Stomach (tissue), 9 donors: ENCODE results near the gene RAB36. TPM values are rescaled to one million over a fixed set of nuclear protein-coding genes. Genes with fewer than 3 reads are reported as not detected.

Experiments
- DNase-seq, 2 donors: peaks; one replicate each; pipeline versions ENCODE4 v3.0.0 to v3.0.0-alpha.2; 2013 to 2019
- H3K27ac ChIP-seq, 5 donors: fragments of 200-600 bp in 4 of 5; sonication (generic) in 4 of 5; one replicate each; pipeline ENCODE4 v1.5.1; 2013 to 2019; ENCODE audit warnings: mild to moderate bottlenecking in 1 of 5, moderate library complexity in 1 of 5
- H3K27me3 ChIP-seq, 3 donors: fragments of 200-600 bp; sonication (generic); one replicate each; pipeline ENCODE4 v1.5.1; 2017 to 2019; ENCODE audit warnings: mixed run types in 1 of 3
- H3K36me3 ChIP-seq, 4 donors: fragments of 200-600 bp; sonication (generic); 1 replicate in 3 of 4; 2 replicates in 1 of 4; pipeline ENCODE4 v1.5.1; 2016 to 2019
- H3K4me1 ChIP-seq, 4 donors: fragments of 200-600 bp; sonication (generic); one replicate each; pipeline ENCODE4 v1.5.1; 2016 to 2019
- H3K4me3 ChIP-seq, 4 donors: fragments of 200-600 bp; sonication (generic) in 3 of 4; one replicate each; pipeline ENCODE4 v1.5.1; 2016 to 2019; ENCODE audit warnings: mild to moderate bottlenecking in 1 of 4
- H3K9me3 ChIP-seq, 4 donors: fragments of 200-600 bp; sonication (generic); one replicate each; pipeline ENCODE4 v1.5.1; 2016 to 2019
- CTCF ChIP-seq, 7 experiments: fragments of 450-650 bp in 4 of 7; fragments of 200-600 bp in 3 of 7; sonication (generic) in 3 of 7; IDR thresholded peaks; one replicate each; pipeline ENCODE4 v1.5.1; 2016 to 2019; ENCODE audit warnings: antibody characterized with exemption in 7 of 7, control low read depth in 2 of 7, mild to moderate bottlenecking in 1 of 7
- EP300 ChIP-seq: sonication (generic); formaldehyde crosslinking; IDR thresholded peaks from one replicate; pipeline ENCODE4 v1.6.1; 2017; ENCODE audit warnings: antibody characterized with exemption
- POLR2A ChIP-seq, 4 donors: fragments of 450-650 bp; IDR thresholded peaks; one replicate each; pipeline ENCODE4 v1.6.1; 2016; ENCODE audit warnings: antibody characterized with exemption in 4 of 4, control low read depth in 2 of 4, mild to moderate bottlenecking in 1 of 4, moderate library complexity in 1 of 4
- POLR2AphosphoS5 ChIP-seq, 3 donors: sonication (generic); formaldehyde crosslinking; IDR thresholded peaks; one replicate each; pipeline ENCODE4 v1.6.1; 2016; ENCODE audit warnings: antibody characterized with exemption in 3 of 3
- WGBS, 5 donors: extraction: QIAGEN DNeasy Blood & Tissue Kit in 3 of 5; methylation state at CpG; one replicate each; pipeline versions ENCODE4 v1.1.5 to v1.1.7; 2013 to 2018; 5-methylcytosine and 5-hydroxymethylcytosine counted together
- intact Hi-C: fragments of 100-400 bp; cut with DNase I; formaldehyde crosslinking; loops from one replicate; pipeline ENCODE4 v1.15.1; 2023; ENCODE audit warnings: low total_unique reads
- polyA plus RNA-seq, 3 donors: library from polyadenylated mRNA; stranded (reverse); fragments of 200-250 nt; gene quantifications; one replicate each; pipeline ENCODE4 v1.2.3, GENCODE V29; 2013
- total RNA-seq, 5 donors: library from RNA; depleted of rRNA; stranded (reverse); fragments of >200 nt; gene quantifications; one replicate each; pipeline versions ENCODE4 v1.1.0 to v1.2.3, GENCODE V29; 2014 to 2016
- donor health status: healthy with polysubstance abuse.
- donor health status: Bipolar disorder and iron deficiency.
- donor health status: healthy.

The RAB36 gene
- total and polyA plus RNA-seq, 8 donors = 0.58 to 7.6 (median 1.6) TPM; not detected in 1

DNA sequence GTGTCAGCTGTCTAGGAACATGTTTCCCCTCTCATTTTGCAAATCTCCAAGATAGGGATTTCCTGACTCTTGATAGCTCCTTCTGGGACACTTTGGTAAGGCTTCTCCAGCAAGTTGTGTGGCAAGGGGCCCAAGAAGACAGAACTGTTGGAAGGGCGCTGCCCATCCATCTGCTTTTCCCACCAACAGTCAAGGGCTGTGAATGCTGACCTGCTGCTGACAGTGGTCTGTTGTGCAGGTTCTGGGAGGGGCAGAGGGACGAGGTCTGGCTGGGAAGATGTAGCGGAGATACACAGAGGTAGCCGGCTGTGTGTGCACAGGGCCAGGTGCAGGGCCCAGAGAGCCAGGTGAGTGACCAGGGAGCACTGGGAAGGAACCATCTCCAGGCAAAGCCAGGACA lies 47.3 kb downstream of the RAB36 start:
- Histone ChIP-seq H3K27me3 (no peaks in the 10 kb centered on the region), H3K9me3 (no peaks in the 10 kb centered on the region), H3K4me1 (peaks cover 6 to 48% (median 27%) of the 10 kb centered on the region in 4 donors), H3K4me3 (no peak overlapping the region), H3K36me3 (peaks cover 0 to 29% (median 7%) of the 10 kb centered on the region in 4 donors), H3K27ac (peak overlapping the region; percentile 43 to 70 (median 55))
- no peak for DNase-seq
- TF ChIP-seq EP300 = no peak
- TF ChIP-seq POLR2AphosphoS5 (IDR thresholded peaks at IDR 0.05) = no peak
- no peak for TF ChIP-seq CTCF (IDR thresholded peaks at IDR 0.05)
- no peak for TF ChIP-seq POLR2A (IDR thresholded peaks at IDR 0.05)
- WGBS, 5 donors = 66 to 89% (median 76%) methylated on average over 4 of the region's 4 CpGs
- intact Hi-C loops = no loop called here

DNA sequence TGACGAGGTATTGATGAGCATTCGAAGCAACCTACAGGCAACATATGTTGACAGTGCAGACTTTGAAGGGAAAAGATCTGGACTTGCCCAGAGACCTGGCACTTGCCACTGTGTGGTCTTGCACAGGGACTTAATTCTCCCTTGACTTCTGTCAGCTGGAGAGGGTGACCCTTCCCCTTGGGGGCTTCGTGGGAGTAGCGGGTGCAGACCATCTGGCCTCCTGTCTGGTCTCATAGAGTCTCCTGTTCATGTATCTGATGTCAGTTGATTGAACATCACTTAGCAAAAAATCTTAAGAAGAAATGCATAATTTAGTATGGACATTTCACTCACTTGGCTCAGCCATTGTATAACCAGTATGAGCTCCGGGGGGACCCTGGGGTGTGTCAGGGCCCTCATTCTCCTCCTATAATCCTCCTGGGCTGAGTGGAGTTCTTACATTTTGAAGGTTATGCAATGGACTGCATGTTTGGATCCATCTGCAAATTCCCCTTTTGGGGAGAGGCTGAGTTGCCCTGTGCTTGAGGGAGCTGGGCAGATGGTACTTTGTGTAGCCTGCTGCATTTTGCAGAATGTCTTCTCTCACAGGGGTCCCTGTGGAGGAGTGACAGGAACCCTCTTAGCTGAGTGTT lies 48.0 kb downstream of the RAB36 start:
- Histone ChIP-seq H3K27me3 (no peaks in the 10 kb centered on the region), H3K27ac (peak overlapping the region in 1 of 5 donors; percentile 69), H3K36me3 (peaks cover 0 to 30% (median 7%) of the 10 kb centered on the region in 4 donors), H3K4me1 (peaks cover 6 to 51% (median 25%) of the 10 kb centered on the region in 4 donors), H3K4me3 (no peak overlapping the region), H3K9me3 (no peaks in the 10 kb centered on the region)
- DNase-seq = no peak
- intact Hi-C loops = no loop called here
- TF ChIP-seq POLR2A (IDR thresholded peaks at IDR 0.05) (no peak), EP300 (no peak), CTCF (IDR thresholded peaks at IDR 0.05) (no peak), POLR2AphosphoS5 (IDR thresholded peaks at IDR 0.05) (no peak)
- 84 to 90% (median 87%) methylated on average over 5 of the region's 5 CpGs for WGBS, 5 donors

- H3K9me3 ChIP-seq = no peaks in the 10 kb centered on the region
- intact Hi-C loops = no loop called here
- no peak for TF ChIP-seq POLR2AphosphoS5 (IDR thresholded peaks at IDR 0.05)
- no peak for TF ChIP-seq CTCF (IDR thresholded peaks at IDR 0.05)
- TF ChIP-seq POLR2A (IDR thresholded peaks at IDR 0.05) = no peak
- no peak for TF ChIP-seq EP300
- peaks cover 6 to 57% (median 27%) of the 10 kb centered on the region in 4 donors for H3K4me1 ChIP-seq
- H3K36me3 ChIP-seq = peaks cover 0 to 35% (median 8%) of the 10 kb centered on the region in 4 donors
- no peaks in the 10 kb centered on the region for H3K27me3 ChIP-seq
- WGBS, 5 donors = 77 to 97% (median 80%) methylated on average over 3 to 5 of the region's 5 CpGs
- no peak overlapping the region for H3K4me3 ChIP-seq
- DNase-seq = no peak
- H3K27ac ChIP-seq = no peak overlapping the region
Observed at GRCh38 chr22:23193882-23194281, 48.6 kb downstream of the RAB36 start.

DNA sequence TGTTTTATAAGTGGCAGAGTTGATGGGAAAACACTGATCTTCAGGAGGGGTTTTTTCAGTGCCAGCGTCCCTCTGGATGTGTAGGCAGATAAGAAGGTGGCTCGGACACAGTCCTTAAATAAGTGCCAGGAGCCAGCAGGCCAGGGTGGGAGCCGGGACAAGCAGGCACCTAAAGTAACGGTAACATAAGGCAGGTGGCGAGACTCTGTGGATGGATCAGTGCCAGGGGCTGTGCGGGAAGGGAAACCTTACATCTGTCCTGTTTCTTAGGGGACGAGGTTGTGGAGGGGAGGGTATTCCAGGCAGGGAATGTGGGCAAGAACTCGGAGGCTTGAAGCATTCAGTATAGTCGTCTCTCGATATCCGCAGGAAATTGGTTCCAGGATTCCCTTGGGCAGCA lies 50.9 kb downstream of the RAB36 start:
- no peak for DNase-seq
- Histone ChIP-seq H3K27me3 (no peaks in the 10 kb centered on the region), H3K36me3 (peaks cover 0 to 38% (median 5%) of the 10 kb centered on the region in 4 donors), H3K4me1 (peaks cover 17 to 77% (median 42%) of the 10 kb centered on the region in 4 donors), H3K4me3 (no peak overlapping the region), H3K27ac (no peak overlapping the region), H3K9me3 (no peaks in the 10 kb centered on the region)
- intact Hi-C loops = no loop called here
- no peak for TF ChIP-seq EP300
- no peak for TF ChIP-seq CTCF (IDR thresholded peaks at IDR 0.05)
- TF ChIP-seq POLR2A (IDR thresholded peaks at IDR 0.05) = no peak
- TF ChIP-seq POLR2AphosphoS5 (IDR thresholded peaks at IDR 0.05) = no peak
- 64 to 82% (median 75%) methylated on average over 11 of the region's 11 CpGs for WGBS, 5 donors
